ENCODE data around the gene SEMA3F.

The SEMA3F gene

DNA sequence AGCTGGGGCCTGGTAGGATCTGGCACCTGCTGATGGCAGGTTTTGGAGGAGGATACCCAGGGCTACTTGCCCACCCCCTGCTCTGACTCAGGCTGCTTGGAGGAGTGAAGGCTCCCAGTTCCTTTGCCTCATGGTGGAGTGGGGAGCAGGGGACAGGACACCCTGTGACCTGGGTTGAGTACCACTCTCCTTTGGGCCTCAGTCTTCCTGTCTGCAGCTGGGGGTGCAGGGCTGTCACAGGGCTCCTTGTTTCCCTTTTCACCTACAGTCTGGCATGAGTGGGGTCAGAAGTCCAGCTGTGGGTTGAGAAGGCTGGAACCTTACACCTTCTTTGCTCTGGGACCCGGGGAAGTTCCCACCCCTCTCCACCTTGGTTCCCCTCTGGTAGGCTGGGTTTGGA lies 14.7 kb downstream of the SEMA3F start:
- CTCF ChIA-PET, result no interaction called here
- POLR2A ChIA-PET, result interaction anchor here (1.1 kb wide), 1 partner anchor 48 kb away, joined by 3 read pairs; no protein-coding TSS in a partner anchor
- no peak for DNase-seq (ENCODE audit: extremely low spot score)
- TF ChIP-seq HDGF (IDR thresholded peaks at IDR 0.05; ENCODE audit: borderline replicate concordance) (no peak), ZNF384 (IDR thresholded peaks at IDR 0.05) (no peak), FOXK2 (IDR thresholded peaks at IDR 0.05) (no peak), TARDBP (IDR thresholded peaks at IDR 0.05) (no peak)

DNA sequence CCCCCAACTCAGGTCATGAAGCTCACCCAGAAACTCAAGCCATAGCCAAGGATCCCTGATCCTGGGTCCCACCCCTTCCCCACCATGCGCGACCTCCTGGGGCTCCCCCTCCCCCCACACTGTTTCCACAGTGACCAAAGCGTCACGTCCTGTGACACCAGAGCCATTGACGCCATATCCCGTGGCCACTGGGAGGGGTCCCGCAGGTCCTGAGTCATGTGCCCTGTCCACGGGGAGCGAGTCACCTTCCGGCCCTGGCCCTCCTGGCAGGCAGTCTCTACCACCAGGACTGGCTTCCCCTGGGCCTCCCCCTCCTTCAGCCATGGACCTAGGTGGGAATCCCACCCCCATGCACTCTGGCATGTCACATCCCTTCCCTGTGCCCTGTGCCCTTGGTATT lies 15.6 kb downstream of the SEMA3F start:
- ChIA-PET POLR2A (no interaction called here), CTCF (no interaction called here)
- no peak for DNase-seq (ENCODE audit: extremely low spot score)
- TF ChIP-seq BHLHE40 (IDR thresholded peaks at IDR 0.05; ENCODE audit: borderline replicate concordance), result no peak
- TF ChIP-seq SP1 (IDR thresholded peaks at IDR 0.05), result no peak
- no peak for TF ChIP-seq FOXA1 (IDR thresholded peaks at IDR 0.05)
- TF ChIP-seq ELF4 (IDR thresholded peaks at IDR 0.05), result no peak
- TF ChIP-seq ARNT (IDR thresholded peaks at IDR 0.05), result no peak
- TF ChIP-seq SUZ12 (IDR thresholded peaks at IDR 0.05), result no peak
- TF ChIP-seq ZNF384 (IDR thresholded peaks at IDR 0.05), result no peak
- no peak for TF ChIP-seq FOXM1 (IDR thresholded peaks at IDR 0.05; ENCODE audit: borderline replicate concordance)
- no peak for TF ChIP-seq CTBP1 (IDR thresholded peaks at IDR 0.05; ENCODE audit: borderline replicate concordance)
- TF ChIP-seq HDGF (IDR thresholded peaks at IDR 0.05; ENCODE audit: borderline replicate concordance), result no peak
- TF ChIP-seq, protein P1, sequence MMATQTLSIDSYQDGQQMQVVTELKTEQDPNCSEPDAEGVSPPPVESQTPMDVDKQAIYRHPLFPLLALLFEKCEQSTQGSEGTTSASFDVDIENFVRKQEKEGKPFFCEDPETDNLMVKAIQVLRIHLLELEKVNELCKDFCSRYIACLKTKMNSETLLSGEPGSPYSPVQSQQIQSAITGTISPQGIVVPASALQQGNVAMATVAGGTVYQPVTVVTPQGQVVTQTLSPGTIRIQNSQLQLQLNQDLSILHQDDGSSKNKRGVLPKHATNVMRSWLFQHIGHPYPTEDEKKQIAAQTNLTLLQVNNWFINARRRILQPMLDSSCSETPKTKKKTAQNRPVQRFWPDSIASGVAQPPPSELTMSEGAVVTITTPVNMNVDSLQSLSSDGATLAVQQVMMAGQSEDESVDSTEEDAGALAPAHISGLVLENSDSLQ (IDR thresholded peaks at IDR 0.05), result no peak
- TF ChIP-seq FOXK2 (IDR thresholded peaks at IDR 0.05), result no peak
- no peak for TF ChIP-seq L3MBTL2 (conservative IDR thresholded peaks at IDR 0.05)
- no peak for TF ChIP-seq LEF1 (IDR thresholded peaks at IDR 0.05; ENCODE audit: borderline replicate concordance)

DNA sequence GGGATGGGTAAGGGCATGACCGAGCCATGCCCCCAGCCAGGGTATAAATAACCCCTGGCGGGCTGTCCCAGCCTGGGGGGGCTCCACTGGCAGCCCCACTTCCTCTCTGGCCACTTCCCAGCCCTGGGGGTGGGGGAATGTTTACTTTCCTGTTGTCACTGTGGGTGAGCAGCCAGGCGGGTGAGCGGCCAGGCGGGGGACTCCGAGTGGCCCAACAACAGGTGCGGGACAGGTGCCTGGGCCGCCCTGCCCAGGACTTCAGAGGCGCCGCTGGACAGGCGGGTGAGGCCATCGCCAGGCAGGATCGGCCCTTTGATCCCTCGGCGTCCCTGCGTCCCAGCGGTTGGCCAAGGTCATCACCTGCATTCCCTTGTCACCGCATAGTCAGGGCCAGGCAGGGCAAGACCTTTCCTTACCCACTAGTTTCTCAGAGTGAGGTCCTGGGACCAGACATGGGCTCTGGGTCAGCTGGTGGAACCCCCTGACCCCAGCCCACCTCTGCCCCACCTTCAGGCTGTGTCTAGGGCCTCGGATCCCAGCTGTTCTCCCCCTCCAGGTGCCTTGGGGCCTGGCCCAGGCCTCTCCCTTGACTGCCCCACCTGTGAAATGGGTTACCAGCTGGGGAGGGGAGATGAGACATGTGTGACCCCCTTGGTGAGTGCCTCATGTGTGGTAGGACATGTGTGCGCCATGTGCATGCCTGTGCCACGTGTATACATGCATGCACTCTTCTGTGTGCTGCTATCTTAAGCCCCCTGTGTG lies 16.6 kb downstream of the SEMA3F start:
- no peak for DNase-seq (ENCODE audit: extremely low spot score)
- POLR2A ChIA-PET, result no interaction called here
- no peak for TF ChIP-seq SP1 (IDR thresholded peaks at IDR 0.05)
- no peak for TF ChIP-seq L3MBTL2 (conservative IDR thresholded peaks at IDR 0.05)
- TF ChIP-seq HDGF (IDR thresholded peaks at IDR 0.05; ENCODE audit: borderline replicate concordance), result no peak
- no peak for TF ChIP-seq FOXA1 (IDR thresholded peaks at IDR 0.05)
- no peak for TF ChIP-seq FOXM1 (IDR thresholded peaks at IDR 0.05; ENCODE audit: borderline replicate concordance)
- no peak for TF ChIP-seq CTBP1 (IDR thresholded peaks at IDR 0.05; ENCODE audit: borderline replicate concordance)
- TF ChIP-seq NFRKB (IDR thresholded peaks at IDR 0.05), result no peak
- TF ChIP-seq, protein P1 (IDR thresholded peaks at IDR 0.05), result no peak
- TF ChIP-seq BHLHE40 (IDR thresholded peaks at IDR 0.05; ENCODE audit: borderline replicate concordance), result no peak
- TF ChIP-seq TARDBP (IDR thresholded peaks at IDR 0.05), result no peak
- TF ChIP-seq ZNF384 (IDR thresholded peaks at IDR 0.05), result no peak
- TF ChIP-seq LEF1 (IDR thresholded peaks at IDR 0.05; ENCODE audit: borderline replicate concordance), result no peak
- CTCF ChIA-PET, result no interaction called here

DNA sequence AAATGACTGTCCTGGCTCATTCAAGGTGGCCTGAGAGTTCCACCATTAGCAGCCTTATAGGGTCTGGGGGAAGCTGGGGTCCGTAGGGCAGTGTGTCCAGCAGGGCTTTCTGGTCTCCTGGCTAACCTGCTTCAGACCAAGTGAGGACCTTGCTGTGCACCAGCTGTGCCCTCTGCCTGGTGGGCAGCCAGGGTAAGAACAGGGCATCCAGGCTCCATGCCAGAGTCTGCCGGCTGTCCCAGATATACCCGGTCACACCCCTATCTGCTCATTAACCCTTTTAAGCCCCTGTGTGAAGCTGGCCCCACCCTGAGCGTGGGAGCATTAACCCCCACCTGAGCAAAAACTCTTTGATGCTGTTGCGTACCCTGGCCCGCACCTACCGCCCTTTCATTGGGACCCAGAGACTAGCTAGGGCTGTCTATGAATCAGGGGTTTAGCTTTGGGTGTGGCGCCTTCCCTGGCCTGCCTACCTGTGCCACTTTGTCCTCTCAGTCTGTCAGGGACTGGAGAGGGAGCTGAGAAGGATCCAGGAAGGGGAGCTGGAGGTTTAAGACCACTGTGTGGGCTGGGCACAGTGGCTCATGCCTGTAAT lies 17.6 kb downstream of the SEMA3F start:
- ChIA-PET POLR2A (interaction anchor here (1.2 kb wide), 1 partner anchor 15 kb away, joined by 4 read pairs; no protein-coding TSS in a partner anchor), CTCF (no interaction called here)
- no peak for TF ChIP-seq BHLHE40 (IDR thresholded peaks at IDR 0.05; ENCODE audit: borderline replicate concordance)
- TF ChIP-seq, protein P1 (IDR thresholded peaks at IDR 0.05), result no peak
- no peak for TF ChIP-seq FOXM1 (IDR thresholded peaks at IDR 0.05; ENCODE audit: borderline replicate concordance)
- no peak for TF ChIP-seq FOXA1 (IDR thresholded peaks at IDR 0.05)
- no peak for TF ChIP-seq ARNT (IDR thresholded peaks at IDR 0.05)
- TF ChIP-seq CTBP1 (IDR thresholded peaks at IDR 0.05; ENCODE audit: borderline replicate concordance), result no peak
- TF ChIP-seq TARDBP (IDR thresholded peaks at IDR 0.05), result no peak
- TF ChIP-seq HDGF (IDR thresholded peaks at IDR 0.05; ENCODE audit: borderline replicate concordance), result no peak
- no peak for TF ChIP-seq ZNF384 (IDR thresholded peaks at IDR 0.05)
- TF ChIP-seq SUZ12 (IDR thresholded peaks at IDR 0.05), result no peak
- no peak for TF ChIP-seq ELF4 (IDR thresholded peaks at IDR 0.05)
- TF ChIP-seq LEF1 (IDR thresholded peaks at IDR 0.05; ENCODE audit: borderline replicate concordance), result no peak
- no peak for TF ChIP-seq L3MBTL2 (conservative IDR thresholded peaks at IDR 0.05)
- TF ChIP-seq FOXK2 (IDR thresholded peaks at IDR 0.05), result no peak
- TF ChIP-seq NFRKB (IDR thresholded peaks at IDR 0.05), result no peak
- no peak for DNase-seq (ENCODE audit: extremely low spot score)

DNA sequence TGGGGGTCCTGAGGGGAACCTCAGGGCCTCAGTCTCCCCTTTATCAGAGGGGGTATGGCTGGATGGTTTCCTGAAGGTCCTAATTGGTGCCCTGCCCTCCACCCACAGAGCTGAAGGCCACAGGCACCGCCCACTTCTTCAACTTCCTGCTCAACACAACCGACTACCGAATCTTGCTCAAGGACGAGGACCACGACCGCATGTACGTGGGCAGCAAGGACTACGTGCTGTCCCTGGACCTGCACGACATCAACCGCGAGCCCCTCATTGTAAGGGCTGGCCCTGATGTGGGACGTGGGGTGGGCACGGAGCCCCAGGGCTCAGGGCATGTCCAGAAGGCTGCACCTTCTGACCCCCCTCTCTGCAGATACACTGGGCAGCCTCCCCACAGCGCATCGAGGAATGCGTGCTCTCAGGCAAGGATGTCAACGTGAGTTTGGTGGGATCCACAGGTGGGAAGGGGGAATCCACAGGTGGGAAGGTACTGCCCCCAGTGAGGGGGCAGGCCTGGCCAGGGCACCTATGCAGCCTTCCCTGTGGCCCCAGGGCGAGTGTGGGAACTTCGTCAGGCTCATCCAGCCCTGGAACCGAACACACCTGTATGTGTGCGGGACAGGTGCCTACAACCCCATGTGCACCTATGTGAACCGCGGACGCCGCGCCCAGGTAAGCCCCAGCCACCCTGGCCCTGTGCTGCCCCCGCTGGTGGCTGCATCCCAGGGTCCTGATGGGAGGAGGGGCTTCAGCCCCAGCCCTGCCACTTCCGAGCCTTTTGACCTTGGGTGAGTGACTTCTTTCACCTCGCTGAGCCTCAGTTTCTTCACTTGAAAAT lies 18.8 kb downstream of the SEMA3F start:
- POLR2A ChIA-PET, result interaction anchor here (1.2 kb wide), 1 partner anchor 16 kb away, joined by 4 read pairs; no protein-coding TSS in a partner anchor
- no peak for DNase-seq (ENCODE audit: extremely low spot score)
- CTCF ChIA-PET, result no interaction called here
- TF ChIP-seq TARDBP (IDR thresholded peaks at IDR 0.05), result no peak
- TF ChIP-seq LEF1 (IDR thresholded peaks at IDR 0.05; ENCODE audit: borderline replicate concordance), result no peak
- TF ChIP-seq, protein P1 (IDR thresholded peaks at IDR 0.05), result no peak

Data from HEK293T (cell line).